ENCODE data around the gene USH2A. TPM values are rescaled to one million over a fixed set of nuclear protein-coding genes. Genes with fewer than 3 reads are reported as not detected.
A peak's percentile ranks its signal among the peaks of the same experiment; 100 is the strongest.

Gene USH2A
- total RNA-seq, 1 experiment from 2014 or later: not detected

GRCh38 chr1:216034506-216034905 lies 388.7 kb downstream of the USH2A start:
- DNase-seq (ENCODE audit: low spot score): peak; percentile 31
- Histone ChIP-seq H3K27me3 (replicated peaks; ENCODE audit: insufficient read depth, low read depth, low read length, poor library complexity) (peaks cover 11% of the 10 kb centered on the region), H3K36me3 (ENCODE audit: insufficient read depth, low read length, poor library complexity, severe bottlenecking) (no peaks in the 10 kb centered on the region), H3K4me3 (ENCODE audit: low read depth, low read length, poor library complexity, severe bottlenecking) (no peak overlapping the region), H3K27ac (ENCODE audit: low read depth, low read length, poor library complexity, severe bottlenecking) (no peak overlapping the region), H3K4me1 (ENCODE audit: insufficient read depth, low read length, poor library complexity, severe bottlenecking) (no peaks in the 10 kb centered on the region), H3K9me3 (ENCODE audit: low read depth, low read length, poor library complexity, severe bottlenecking) (no peaks in the 10 kb centered on the region)
- TF ChIP-seq EZH2 (IDR thresholded peaks at IDR 0.05; ENCODE audit: borderline replicate concordance, low read depth, low read length, poor library complexity, severe bottlenecking) (no peak), CTCF (conservative IDR thresholded peaks at IDR 0.05; ENCODE audit: low read depth, low read length) (peak; percentile 58)
- intact Hi-C loops (cut with micrococcal nuclease; ENCODE audit: unreplicated experiment): loop anchor here (10.0 kb wide), 1 partner anchor 140 kb away; no protein-coding TSS in a partner anchor
- ChIA-PET POLR2A (ENCODE audit: low non-redundant PET) (no interaction called here), CTCF (no interaction called here)
- no TSS peak for BruUV-seq (replicated peaks)

- no peaks in the 10 kb centered on the region for H3K36me3 ChIP-seq (ENCODE audit: insufficient read depth, low read length, poor library complexity, severe bottlenecking)
- no TSS peak for BruUV-seq (replicated peaks)
- ChIA-PET CTCF (no interaction called here), POLR2A (ENCODE audit: low non-redundant PET) (no interaction called here)
- H3K4me1 ChIP-seq (ENCODE audit: insufficient read depth, low read length, poor library complexity, severe bottlenecking): no peaks in the 10 kb centered on the region
- no peaks in the 10 kb centered on the region for H3K9me3 ChIP-seq (ENCODE audit: low read depth, low read length, poor library complexity, severe bottlenecking)
- H3K27me3 ChIP-seq (replicated peaks; ENCODE audit: insufficient read depth, low read depth, low read length, poor library complexity): peaks cover 6% of the 10 kb centered on the region
- DNase-seq (ENCODE audit: low spot score): no peak
- intact Hi-C loops (cut with micrococcal nuclease; ENCODE audit: unreplicated experiment): loop anchor here (10.0 kb wide), 1 partner anchor 142 kb away; no protein-coding TSS in a partner anchor
- TF ChIP-seq CTCF (conservative IDR thresholded peaks at IDR 0.05; ENCODE audit: low read depth, low read length) (no peak), EZH2 (IDR thresholded peaks at IDR 0.05; ENCODE audit: borderline replicate concordance, low read depth, low read length, poor library complexity, severe bottlenecking) (no peak)
- H3K27ac ChIP-seq (ENCODE audit: low read depth, low read length, poor library complexity, severe bottlenecking): no peak overlapping the region
- no peak overlapping the region for H3K4me3 ChIP-seq (ENCODE audit: low read depth, low read length, poor library complexity, severe bottlenecking)
These were observed 390.2 kb downstream of the USH2A start for GRCh38 chr1:216032961-216033614.

- POLR2A ChIA-PET (ENCODE audit: low non-redundant PET): no interaction called here
- TF ChIP-seq CTCF (conservative IDR thresholded peaks at IDR 0.05; ENCODE audit: low read depth, low read length): no peak
- TF ChIP-seq EZH2 (IDR thresholded peaks at IDR 0.05; ENCODE audit: borderline replicate concordance, low read depth, low read length, poor library complexity, severe bottlenecking): no peak
- Histone ChIP-seq H3K36me3 (ENCODE audit: insufficient read depth, low read length, poor library complexity, severe bottlenecking) (no peaks in the 10 kb centered on the region), H3K4me3 (ENCODE audit: low read depth, low read length, poor library complexity, severe bottlenecking) (no peak overlapping the region), H3K27ac (ENCODE audit: low read depth, low read length, poor library complexity, severe bottlenecking) (no peak overlapping the region), H3K9me3 (ENCODE audit: low read depth, low read length, poor library complexity, severe bottlenecking) (no peaks in the 10 kb centered on the region), H3K27me3 (replicated peaks; ENCODE audit: insufficient read depth, low read depth, low read length, poor library complexity) (peaks cover 6% of the 10 kb centered on the region), H3K4me1 (ENCODE audit: insufficient read depth, low read length, poor library complexity, severe bottlenecking) (no peaks in the 10 kb centered on the region)
- no TSS peak for BruUV-seq (replicated peaks)
- CTCF ChIA-PET: no interaction called here
- intact Hi-C loops (cut with micrococcal nuclease; ENCODE audit: unreplicated experiment): loop anchor here (10.0 kb wide), 1 partner anchor 143 kb away; no protein-coding TSS in a partner anchor
- DNase-seq (ENCODE audit: low spot score): no peak
These were observed 391.0 kb downstream of the USH2A start for GRCh38 chr1:216032284-216032683.

Measured in A673 (cell line).